GM21381 (cell line): Measurements from ENCODE around the gene SPOCD1.

Experiments
- ATAC-seq: cut with Tn5 transposase; IDR thresholded peaks from one replicate; pipeline ENCODE4 v1.9.1; 2021; ENCODE audit warnings: mild to moderate bottlenecking, moderate library complexity; ENCODE audit not compliant: unreplicated experiment

Gene SPOCD1

DNA sequence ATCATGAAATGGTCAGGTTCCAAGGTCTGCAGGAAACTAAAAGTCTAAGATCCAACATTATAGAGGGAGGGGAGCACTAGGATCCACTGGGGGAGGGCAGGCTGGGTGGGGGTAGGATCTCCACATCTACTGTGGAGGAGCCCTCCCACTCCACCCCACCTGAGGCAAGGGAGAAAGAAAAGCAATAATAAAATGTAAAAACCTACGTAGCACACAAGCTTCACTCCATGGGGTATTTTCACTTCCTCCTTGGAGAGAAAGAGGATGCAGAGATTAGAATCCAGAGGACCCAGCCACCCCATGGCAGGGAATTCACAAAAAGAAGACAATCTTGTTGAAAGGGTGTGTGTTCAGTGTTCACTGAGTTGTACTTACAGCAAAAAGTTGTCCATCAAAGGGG, 14.4 kb downstream of the SPOCD1 start:
- no peak for ATAC-seq

DNA sequence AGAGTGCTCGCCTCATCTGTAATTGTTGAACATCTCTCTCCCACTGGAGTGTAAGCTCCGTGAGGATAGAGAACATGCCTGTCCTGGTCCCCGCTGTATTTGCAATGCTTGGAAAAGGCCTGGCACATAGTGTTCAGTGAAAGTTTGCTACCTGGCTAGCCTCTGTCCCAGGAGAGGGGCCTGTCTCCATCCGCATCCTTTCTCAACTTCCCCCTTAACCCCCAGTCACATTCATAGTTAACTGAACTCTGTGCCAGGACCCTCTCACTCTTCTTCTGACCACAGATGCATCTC, 15.2 kb downstream of the SPOCD1 start:
- no peak for ATAC-seq

DNA sequence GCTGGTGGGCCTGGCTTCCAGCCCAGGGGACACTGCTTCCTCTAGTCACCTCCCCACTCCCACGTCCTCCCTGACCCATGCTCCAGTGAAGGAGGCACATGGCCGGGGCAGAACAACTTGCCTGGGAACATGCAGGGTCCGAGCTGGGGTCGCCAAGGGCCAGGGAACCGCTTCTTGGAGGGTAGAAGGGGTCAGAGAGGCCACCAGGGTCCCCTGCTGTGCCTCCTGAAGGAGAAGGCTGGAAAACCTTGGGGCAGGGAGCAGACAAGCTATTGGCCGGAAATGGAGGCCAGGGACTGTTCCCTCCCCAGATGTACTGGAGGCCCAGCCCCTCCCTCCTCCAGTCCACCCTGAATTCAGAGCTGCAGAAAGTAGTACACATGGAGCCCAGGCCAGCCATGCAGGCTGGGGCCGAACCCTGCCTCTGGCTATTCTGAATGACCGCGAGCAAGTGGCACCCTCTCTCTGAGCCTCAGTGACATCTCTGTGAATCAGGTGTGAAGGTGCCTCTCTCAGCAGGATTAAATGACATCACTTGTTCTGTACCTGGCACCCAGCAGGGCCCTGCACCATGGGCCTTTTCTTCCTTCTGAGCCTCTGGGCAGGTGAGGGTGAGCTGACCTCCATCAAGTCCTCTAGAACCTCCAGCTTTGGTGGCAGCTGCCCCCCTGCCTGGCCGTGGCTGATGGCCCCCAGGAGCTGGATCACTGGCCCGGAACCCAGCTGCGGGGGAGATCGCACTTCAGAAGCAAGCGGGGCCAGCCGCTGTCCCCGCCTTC, 15.7 kb downstream of the SPOCD1 start:
- ATAC-seq: no peak

DNA sequence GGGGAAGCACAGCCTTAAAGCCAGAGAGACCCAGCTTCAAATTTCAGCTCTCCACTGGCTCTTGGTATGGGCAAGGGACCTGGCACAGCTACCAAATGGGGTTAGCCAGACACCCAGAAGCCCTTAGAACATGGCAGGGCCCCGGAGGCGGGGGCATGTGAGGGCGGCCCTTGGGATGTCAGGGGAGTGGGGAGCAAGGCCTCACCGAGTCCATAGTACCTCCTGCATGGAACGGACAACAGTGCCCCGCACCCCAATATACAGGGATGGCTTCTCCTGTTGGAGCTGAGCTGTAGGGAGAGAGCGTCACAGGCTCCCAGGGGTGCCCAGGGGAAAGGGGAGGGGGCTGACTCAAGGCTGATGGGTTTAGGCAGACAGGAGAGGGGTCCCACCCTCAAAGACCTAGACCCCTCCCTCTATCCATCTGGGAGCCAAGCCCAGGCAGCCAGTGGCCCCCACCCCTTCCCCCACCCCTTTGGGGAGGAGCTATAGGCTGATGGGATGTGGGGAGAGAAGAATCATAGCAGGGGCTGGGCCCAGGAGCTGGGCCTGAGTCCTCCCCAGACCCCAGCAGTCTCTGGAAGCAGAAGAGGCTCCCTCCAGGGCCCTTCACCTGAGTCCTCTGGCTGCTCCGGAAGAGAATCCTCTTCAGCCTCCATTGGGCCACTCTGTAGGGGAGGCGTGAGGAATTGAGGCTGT, 16.5 kb downstream of the SPOCD1 start:
- ATAC-seq: no peak

DNA sequence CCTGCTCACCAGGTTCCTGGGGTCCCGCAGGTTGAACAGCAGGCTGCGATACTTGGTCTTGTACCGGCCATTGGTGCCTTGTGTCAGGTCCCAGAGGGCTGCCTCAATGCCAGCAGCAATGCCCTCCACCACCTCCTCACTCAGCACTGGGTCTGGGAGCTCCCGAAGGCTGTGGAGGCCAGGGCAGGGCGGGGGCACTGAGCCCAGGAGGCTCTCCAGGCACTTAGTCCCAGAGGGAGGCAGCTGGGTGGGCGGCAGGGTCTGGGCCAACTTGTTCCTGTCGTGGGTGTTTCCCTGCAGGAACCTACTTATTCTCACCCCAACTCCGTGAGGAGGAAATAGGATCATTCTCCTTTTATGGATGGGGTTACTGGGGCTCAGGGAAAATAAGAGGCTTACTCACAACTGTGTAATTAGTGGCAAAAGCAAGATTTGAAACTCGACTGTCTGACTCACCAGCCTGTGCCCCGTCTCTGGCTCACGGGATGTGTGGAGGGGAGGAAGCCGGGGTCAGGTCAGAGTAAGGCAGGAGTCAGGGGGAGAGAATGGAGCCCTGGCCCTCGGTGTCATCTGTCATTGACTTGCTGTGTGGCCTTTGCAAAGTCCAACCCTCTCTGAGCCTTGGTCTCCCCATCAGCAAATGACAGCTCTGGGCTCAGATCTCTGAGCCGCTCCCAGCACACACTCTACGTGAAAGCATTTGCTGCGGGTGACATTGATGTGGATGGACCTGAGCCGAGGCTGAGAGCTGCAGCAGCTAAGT, 17.2 kb downstream of the SPOCD1 start:
- ATAC-seq: no peak

DNA sequence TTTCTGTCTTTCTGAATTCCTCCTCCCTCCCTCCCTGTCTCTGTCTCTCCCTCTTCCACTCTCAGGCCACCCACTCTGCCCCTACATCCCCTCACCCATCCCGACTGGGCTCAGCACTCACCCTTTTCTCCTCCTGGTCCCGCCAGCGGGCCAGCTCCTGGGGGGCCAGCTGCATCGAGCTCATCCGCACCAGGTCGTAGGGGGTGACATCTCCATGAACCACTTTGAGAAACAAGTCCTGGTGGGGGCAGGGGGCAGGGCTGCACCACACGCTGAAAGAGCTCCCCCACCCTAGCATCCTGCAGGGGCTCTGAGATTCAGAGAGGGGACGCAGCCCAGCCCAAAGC, 17.8 kb downstream of the SPOCD1 start:
- ATAC-seq: no peak

DNA sequence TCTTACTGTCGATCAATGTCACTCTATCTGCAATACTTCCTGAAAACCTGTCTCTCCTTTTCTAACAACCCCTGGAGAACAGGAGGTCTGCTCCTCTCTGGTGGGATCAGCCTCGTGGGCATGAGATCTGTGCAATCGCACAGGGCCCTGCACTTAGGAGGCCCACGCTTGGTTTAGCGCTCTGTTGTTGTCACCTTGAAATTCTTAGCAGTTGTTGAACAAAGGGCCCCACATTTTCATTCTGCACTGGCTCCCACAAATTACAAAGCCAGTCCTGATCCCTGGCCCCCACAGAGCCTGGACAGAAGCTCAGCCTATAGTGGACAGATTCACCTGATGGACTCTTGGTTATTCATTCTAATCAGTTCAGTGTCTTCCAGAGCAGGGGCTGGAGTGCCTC, 18.6 kb downstream of the SPOCD1 start:
- no peak for ATAC-seq

DNA sequence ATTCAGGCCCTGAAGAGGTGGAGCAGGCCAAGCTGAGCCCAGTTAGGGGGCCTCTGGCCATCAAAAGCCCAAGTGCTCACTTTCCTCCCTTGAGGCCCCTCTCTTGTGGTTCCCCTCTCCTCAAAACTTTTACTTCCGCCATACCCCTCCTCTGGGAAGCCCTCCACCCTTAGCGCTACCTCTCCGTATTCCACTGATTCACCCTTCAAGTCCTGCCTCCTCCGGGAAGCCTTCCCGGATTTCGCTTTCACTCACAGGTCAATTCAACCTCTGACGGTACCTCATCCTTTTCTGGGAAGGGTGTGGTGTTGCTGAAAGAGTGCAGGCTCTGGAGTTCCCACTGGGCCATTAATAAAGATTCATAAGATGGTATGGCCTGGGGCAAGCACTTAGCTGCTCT, 19.1 kb downstream of the SPOCD1 start:
- ATAC-seq: no peak

DNA sequence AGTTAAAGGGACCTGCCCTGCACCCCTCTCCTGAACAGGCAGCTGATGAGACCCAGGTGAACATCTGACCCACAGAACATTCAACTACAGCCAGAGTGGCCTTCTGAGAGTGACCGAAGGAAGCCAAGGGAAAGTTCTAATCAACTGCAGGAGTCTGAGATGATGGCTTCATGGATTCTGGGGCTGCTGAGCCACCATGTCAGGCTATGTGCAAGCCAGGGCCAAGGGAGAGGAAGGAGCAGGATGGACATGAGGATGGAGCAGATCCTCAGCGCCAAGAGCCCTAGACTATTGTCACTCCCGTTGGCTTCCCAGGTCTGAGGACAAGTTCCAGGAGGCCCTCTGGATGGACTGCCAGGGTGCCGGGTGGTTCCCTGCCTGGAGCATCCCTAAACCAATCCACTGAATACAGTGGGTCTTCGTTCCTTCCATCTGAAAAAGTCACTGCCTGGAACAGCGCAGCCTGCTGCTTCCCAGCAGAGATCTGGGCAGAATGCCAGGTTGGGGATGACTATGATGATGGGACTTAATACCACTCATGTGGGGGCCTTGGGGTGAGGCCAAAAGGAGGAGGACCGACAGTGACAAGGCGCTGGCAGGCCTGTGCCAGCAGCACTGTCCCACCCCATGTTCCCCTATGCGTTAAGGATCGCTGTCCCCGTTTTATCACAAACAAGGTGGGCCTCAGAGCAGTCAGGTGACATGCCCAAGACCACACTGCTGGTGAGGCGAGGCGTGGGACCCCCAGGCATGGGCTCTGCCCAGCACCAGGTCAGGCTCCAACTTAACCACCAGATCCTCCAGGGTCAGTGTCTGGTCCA, 19.8 kb downstream of the SPOCD1 start:
- no peak for ATAC-seq

DNA sequence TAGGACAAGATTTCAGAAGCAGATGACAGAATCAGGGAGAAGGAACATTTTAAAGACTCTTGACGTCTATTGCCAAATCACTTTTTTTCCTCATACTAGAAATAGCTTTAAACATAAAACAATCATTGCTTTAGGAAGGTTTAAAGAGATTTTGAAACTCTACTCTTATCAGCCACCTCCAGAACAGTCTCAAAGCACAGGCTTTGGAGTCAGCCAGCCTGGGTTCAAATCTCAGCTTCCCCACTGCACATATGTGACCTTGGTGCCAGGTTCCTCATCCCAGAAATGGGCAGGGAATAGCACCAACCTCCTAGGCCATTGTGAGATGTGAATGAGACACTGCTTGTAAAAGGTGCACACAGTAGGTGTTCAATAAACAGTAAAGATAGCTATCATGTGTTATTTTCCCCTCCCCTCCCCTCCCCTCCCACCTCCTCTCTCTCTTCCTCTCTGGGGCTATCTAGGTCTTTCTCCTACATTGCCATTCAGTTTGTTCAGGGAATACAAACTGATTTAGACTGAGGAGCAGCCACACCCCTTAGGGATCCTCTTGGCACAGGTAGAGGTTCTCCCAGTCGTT, 20.6 kb downstream of the SPOCD1 start:
- ATAC-seq: no peak

DNA sequence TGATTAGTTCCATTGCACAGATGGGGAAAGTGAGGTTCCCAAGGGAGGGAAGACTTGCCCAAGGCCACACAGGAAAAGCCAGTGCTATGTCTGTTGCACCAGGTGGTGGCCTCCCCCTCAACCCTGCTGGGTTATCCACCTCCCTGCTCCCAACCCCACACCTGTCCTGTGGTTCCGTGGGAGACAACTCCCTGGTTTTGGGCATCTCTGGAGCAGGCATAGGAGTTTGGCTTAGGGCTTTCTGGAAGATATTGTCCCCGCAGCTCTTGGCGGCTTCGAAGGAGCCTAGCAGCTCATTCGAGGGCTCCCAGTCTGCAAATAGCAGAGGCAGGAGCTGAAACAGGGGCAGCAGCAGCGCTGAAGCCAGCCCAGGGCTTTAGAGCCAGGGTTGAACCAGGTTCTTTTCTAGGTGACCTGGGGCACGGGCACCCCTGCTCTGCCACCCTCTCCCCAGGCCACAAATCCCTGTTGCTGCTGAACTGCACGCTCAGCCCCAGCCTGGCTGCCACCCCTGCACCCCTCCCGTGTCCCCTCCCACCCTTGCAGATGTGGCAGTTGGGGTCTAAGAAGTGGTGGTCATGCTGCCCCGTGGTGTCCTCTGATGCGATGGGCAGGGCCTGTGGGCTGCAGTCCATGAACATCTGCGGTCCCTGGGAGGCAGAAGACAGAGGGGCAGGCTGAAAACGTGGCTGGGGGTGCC, 22.1 kb downstream of the SPOCD1 start:
- no peak for ATAC-seq

DNA sequence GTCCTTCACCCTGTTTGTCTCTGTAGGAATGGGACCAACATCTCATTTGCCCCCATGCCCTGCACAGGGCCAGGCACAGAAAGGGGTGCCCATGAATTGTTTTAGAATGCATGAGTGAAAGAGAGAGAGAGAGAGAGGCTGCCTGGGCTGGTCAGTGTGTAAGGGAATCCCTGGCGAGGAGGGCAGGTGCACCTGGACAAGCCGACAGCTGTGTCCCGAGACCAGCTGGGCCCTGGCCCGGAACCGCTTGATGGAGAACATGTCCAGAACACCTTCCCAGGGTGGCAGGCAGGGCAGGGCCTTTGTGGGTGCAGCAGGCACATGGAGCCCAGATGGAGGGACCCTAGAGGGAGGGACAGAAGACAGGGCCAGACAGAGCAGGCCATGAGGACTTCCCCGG, 22.7 kb downstream of the SPOCD1 start:
- no peak for ATAC-seq

DNA sequence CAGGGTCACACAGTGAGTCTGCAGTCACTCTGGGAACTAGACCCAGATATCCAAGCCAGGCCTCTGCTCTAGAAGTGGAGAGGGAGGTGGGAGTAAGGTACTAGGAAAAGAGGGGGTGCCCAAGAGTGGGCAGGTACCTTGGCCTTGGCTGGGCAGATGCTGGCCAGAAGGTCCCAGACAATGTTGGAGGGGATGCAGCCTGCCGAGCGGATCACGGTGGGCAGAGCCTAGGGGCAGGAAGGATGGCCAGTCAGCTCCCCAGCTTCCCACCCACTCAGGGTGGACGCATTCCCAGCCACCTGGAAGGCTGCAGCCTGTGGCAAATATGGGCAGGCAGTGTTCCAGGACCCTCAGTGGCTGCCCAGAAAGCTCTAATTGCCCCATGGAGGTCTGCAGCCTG, 23.3 kb downstream of the SPOCD1 start:
- ATAC-seq: no peak

DNA sequence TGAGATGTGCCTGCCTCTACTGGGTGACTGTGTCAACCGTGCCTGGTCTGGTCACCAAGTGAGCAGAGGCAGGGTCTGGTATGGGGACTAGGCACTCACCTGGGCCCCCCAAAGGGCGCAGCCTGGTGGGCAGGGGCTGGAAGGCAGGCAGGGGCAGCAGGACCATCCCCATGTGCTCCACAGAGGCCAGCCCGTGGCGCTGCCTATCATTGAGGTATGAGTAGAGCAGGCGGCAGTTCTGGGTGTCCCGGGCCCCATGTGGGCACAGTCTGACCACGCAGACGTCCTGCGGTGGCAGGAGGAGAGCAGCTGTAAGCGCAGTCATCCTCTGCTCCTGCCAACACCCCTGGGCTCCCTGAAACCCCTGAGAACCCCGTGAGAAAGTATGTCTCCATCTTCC, 23.7 kb downstream of the SPOCD1 start:
- ATAC-seq: no peak

DNA sequence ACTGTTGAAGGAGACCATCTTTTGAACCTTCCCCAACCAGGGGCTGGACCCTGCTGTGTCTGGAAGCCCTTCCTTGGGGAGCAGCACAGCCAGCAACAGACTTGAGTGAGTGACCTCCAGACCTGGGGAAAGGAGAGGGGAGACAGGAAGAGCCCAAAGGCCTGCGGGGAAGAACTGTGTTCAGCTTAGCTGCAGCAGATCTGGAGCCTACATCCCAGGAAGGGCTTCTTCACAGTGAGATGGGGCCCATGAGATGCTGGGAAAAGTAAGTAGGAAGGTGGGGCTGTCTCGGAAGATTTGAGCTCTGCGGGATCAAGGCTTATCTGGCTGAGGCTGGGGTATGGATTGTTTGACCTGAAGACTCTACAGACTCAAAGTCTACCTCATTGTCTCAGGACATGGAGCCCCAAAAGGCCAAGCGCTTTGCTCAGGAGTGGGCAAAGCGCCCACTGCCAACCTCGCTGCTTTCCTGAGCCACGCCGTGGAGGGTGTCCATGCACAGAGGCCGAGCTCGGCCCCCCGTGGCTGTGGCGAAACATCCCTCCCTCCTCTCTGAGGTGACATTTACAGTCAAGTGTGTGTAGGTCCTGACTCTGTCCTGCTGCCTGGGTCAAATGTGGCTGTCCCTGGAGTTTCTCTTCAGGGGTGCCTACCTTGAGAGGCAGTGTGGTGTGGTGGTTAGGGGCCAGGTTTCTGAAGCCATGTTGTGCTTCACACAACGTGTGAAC, 24.5 kb downstream of the SPOCD1 start:
- no peak for ATAC-seq

DNA sequence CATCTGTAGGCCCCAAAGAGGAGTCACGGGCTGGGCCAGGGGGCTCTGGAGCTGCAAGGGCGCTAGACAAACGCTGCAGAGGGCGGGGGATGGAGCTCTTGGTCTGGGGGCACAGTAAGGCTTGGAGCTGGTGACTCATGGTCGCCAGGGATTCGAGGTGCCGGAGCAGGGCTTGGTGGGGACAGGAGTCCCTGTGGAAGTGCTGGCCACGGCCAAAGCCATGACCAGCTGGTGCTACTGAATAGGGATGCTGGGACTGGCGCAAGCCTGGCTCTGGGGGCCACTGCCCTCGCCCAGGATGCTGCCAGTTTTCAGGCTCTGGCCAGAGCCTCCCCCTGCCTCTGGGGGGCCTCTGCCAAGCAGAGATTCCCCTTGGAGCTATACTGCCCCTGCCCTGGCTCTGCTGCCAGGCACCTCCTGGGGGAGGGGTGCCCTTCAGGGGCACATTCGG, 25.2 kb downstream of the SPOCD1 start:
- ATAC-seq: no peak

DNA sequence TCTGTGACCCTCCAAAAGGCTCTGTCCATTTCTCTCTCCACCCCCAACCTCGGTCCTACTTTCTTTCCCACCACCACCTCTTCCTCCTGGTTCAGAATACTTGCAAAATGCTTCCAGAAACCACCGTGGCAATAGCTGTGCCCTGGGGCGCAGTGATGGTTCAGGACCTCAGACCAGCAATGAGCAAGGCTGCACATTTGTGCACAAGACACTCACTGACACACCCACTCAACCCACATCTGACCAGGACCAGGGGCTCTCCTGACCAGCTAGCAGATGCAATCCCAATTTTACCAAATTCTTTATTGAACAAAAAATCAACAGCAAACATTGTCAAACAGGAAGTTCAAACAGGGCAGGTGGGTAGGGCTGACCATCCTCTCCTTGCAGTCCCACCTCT, 25.7 kb downstream of the SPOCD1 start:
- no peak for ATAC-seq

DNA sequence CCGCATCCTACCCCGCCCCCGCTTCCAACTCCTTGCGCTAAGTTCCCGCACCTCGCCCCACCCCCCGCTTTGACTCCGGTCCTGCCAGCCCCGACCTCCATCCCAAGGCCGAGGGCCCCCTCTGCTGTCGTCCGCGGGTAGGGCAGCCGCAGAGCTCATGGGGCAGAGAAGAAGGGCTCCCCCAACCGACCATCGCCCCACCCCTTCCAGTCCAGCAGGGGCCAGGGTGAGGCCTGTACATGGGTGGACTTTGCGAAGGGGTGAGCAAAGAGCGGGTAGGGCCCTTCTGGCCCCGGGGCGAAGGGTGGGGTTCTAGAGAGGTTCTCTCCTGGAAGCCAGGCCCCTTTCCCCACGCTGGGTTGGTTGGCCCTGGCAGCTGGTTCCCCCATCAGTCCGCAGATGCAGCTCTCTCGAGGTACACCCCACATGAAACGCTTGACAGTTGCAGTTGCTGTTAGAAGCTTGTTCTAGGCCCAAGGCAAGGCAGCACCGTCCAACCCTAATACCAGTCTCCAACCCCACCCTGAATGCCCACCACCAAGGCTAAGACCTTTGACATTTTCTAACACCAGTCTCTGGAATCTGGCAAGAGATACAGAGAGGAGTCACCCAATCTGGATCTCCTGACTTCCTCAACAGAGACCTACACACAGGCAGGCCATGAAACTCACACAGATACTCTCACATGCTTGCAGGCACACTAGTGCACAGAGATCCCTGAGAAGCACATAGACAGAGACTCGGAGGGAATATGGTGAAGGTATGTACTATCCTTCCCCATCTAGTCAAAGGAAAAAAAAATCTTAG, 26.4 kb downstream of the SPOCD1 start:
- peak; percentile 41 for ATAC-seq

DNA sequence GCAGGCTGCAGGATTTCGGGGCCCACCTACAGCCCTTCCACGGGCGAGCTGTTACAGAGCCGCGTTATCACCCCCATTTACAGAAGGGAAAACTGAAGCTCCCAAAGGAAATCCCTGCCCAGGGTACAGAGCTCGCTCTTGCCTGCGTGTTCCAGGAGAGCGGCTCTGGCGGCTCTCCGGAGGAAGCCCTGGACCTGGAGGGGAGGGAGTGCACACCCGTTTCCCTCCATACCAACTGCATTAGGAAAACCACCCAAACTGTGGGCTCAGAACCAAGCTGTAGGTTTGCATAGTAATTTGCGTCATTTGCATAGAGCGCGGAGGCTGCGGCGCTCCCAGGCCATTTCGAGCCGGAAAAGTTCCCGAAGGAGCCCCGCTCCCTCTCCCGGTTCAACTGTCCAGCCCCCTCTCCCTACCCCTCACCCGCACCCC, 27.0 kb downstream of the SPOCD1 start:
- ATAC-seq: peak; percentile 24
